Ishikawa (cell line): ENCODE results near the gene DICER1.

Experiments used
- CEBPB ChIP-seq: IDR thresholded peaks from 2 replicates; pipeline ENCODE4 v1.6.1; 2012
- CREB1 ChIP-seq: IDR thresholded peaks from 2 replicates; pipeline ENCODE4 v1.6.1; 2012; ENCODE audit warnings: low read depth
- EGR1 ChIP-seq: IDR thresholded peaks from 2 replicates; pipeline ENCODE4 v1.6.1; 2012
- EP300 ChIP-seq: IDR thresholded peaks from 2 replicates; pipeline ENCODE4 v1.6.1; 2012; ENCODE audit warnings: borderline replicate concordance
- FOXM1 ChIP-seq: IDR thresholded peaks from 2 replicates; pipeline ENCODE4 v1.6.1; 2012; ENCODE audit warnings: low read depth, borderline replicate concordance
- NFIC ChIP-seq: IDR thresholded peaks from 2 replicates; pipeline ENCODE4 v1.6.1; 2012
- RAD21 ChIP-seq: IDR thresholded peaks from 2 replicates; pipeline ENCODE4 v1.6.1; 2012; ENCODE audit warnings: low read depth
- TAF1 ChIP-seq: IDR thresholded peaks from 2 replicates; pipeline ENCODE4 v1.6.1; 2012; ENCODE audit warnings: low read depth, mild to moderate bottlenecking
- TCF12 ChIP-seq: IDR thresholded peaks from 2 replicates; pipeline ENCODE4 v1.6.1; 2012; ENCODE audit warnings: low read depth
- TEAD4 ChIP-seq: IDR thresholded peaks from 2 replicates; pipeline ENCODE4 v1.6.1; 2012
- YY1 ChIP-seq: IDR thresholded peaks from 2 replicates; pipeline ENCODE4 v1.6.1; 2012; ENCODE audit warnings: low read depth
- ZBTB7A ChIP-seq: IDR thresholded peaks from 2 replicates; pipeline ENCODE4 v1.6.1; 2012; ENCODE audit warnings: low read depth
- TF ChIP-seq, protein P1 (sequence below): IDR thresholded peaks from 2 replicates; pipeline ENCODE4 v1.6.1; 2012
- TF ChIP-seq, protein P2 (sequence below): IDR thresholded peaks from 2 replicates; pipeline ENCODE4 v1.6.1; 2012; ENCODE audit warnings: low read depth, mild to moderate bottlenecking
- TF ChIP-seq, protein P3 (sequence below): IDR thresholded peaks from 2 replicates; pipeline ENCODE4 v1.6.1; 2012

DICER1 gene

DNA sequence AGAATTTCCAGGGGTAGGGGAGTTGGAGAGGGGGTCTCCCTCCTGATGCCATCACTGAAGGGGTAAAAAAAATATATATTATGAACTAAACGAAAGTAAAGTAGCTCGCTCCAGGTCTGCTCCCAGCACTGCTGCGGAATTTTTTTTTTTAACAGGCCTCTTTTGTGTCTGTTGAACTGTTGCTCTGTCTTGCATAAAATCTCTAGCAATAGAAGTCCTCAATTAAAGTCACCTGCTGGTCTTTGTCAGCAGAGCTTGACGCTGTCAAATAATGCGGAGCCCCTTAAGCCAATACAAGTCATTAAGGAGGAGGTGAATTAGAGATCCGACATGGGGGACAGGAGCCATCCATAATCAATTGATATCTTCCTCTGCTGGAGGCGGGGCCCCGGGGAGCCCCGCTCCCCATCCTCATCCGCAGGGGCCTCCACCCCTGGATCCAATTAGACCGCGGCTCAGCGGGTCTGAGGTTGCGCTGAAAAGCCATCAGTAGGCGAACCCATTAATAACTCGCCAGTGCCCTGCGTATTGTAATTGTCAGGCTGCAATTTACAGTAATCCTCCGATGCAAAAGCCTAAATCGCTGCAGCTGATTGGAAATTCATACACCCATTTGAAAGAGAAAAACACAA lies 85.6 kb downstream of the DICER1 start:
- TF ChIP-seq EP300 = no peak
- TF ChIP-seq FOXM1 = no peak
- no peak for TF ChIP-seq YY1
- TF ChIP-seq, protein P1, sequence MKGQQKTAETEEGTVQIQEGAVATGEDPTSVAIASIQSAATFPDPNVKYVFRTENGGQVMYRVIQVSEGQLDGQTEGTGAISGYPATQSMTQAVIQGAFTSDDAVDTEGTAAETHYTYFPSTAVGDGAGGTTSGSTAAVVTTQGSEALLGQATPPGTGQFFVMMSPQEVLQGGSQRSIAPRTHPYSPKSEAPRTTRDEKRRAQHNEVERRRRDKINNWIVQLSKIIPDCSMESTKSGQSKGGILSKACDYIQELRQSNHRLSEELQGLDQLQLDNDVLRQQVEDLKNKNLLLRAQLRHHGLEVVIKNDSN = no peak
- no peak for TF ChIP-seq CREB1
- TF ChIP-seq TCF12 = no peak
- TF ChIP-seq CEBPB = no peak
- no peak for TF ChIP-seq TAF1
- TF ChIP-seq, protein P2, sequence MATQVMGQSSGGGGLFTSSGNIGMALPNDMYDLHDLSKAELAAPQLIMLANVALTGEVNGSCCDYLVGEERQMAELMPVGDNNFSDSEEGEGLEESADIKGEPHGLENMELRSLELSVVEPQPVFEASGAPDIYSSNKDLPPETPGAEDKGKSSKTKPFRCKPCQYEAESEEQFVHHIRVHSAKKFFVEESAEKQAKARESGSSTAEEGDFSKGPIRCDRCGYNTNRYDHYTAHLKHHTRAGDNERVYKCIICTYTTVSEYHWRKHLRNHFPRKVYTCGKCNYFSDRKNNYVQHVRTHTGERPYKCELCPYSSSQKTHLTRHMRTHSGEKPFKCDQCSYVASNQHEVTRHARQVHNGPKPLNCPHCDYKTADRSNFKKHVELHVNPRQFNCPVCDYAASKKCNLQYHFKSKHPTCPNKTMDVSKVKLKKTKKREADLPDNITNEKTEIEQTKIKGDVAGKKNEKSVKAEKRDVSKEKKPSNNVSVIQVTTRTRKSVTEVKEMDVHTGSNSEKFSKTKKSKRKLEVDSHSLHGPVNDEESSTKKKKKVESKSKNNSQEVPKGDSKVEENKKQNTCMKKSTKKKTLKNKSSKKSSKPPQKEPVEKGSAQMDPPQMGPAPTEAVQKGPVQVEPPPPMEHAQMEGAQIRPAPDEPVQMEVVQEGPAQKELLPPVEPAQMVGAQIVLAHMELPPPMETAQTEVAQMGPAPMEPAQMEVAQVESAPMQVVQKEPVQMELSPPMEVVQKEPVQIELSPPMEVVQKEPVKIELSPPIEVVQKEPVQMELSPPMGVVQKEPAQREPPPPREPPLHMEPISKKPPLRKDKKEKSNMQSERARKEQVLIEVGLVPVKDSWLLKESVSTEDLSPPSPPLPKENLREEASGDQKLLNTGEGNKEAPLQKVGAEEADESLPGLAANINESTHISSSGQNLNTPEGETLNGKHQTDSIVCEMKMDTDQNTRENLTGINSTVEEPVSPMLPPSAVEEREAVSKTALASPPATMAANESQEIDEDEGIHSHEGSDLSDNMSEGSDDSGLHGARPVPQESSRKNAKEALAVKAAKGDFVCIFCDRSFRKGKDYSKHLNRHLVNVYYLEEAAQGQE = no peak
- TF ChIP-seq TEAD4 = no peak
- TF ChIP-seq EGR1 = no peak
- no peak for TF ChIP-seq NFIC
- TF ChIP-seq, protein P3, sequence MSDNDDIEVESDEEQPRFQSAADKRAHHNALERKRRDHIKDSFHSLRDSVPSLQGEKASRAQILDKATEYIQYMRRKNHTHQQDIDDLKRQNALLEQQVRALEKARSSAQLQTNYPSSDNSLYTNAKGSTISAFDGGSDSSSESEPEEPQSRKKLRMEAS = no peak
- TF ChIP-seq RAD21 = no peak

- TF ChIP-seq, protein P2 = no peak
- TF ChIP-seq TAF1 (no peak), RAD21 (no peak), CREB1 (no peak), FOXM1 (no peak), TCF12 (no peak), TEAD4 (no peak), EP300 (no peak), EGR1 (no peak), YY1 (no peak), ZBTB7A (no peak), NFIC (no peak), CEBPB (no peak)
- TF ChIP-seq, protein P1 = no peak
- TF ChIP-seq, protein P3 = no peak
These were observed 86.4 kb downstream of the DICER1 start for GRCh38 chr14:95070748-95071435.

GRCh38 chr14:95069547-95069946 lies 87.8 kb downstream of the DICER1 start:
- TF ChIP-seq EP300 (no peak), RAD21 (no peak), YY1 (no peak), CEBPB (no peak)

- TF ChIP-seq TCF12 (no peak), RAD21 (no peak), CEBPB (no peak), TEAD4 (no peak), ZBTB7A (no peak), YY1 (no peak), FOXM1 (no peak), NFIC (no peak), EGR1 (no peak), EP300 (no peak), CREB1 (no peak)
- TF ChIP-seq, protein P1 = no peak
- TF ChIP-seq, protein P3 = no peak
- TF ChIP-seq, protein P2 = no peak
These were observed 88.3 kb downstream of the DICER1 start for GRCh38 chr14:95069018-95069417.
